Measurements from ENCODE around the gene TMEM132D. TPM values are rescaled to one million over a fixed set of nuclear protein-coding genes. Genes with fewer than 3 reads are reported as not detected.

TMEM132D gene
- total and polyA plus RNA-seq, 7 donors: 0.01 TPM; not detected in 6

- Histone ChIP-seq H3K9me3 (no peaks in the 10 kb centered on the region), H3K27me3 (ENCODE audit: insufficient read depth in 3 of 3, low read length in 2 of 3) (no peaks in the 10 kb centered on the region), H3K4me1 (no peaks in the 10 kb centered on the region), H3K27ac (no peak overlapping the region), H3K36me3 (ENCODE audit: insufficient read depth in 1 of 2, low read depth in 1 of 2) (no peaks in the 10 kb centered on the region), H3K4me3 (no peak overlapping the region)
- WGBS, 3 donors: 29 to 33% (median 33%) methylated on average over 1 of the region's 1 CpG
- ATAC-seq (no peak), DNase-seq (no peak)
- TF ChIP-seq CTCF (IDR thresholded peaks at IDR 0.05): no peak
- intact Hi-C loops (cut with DNase I): no loop called here
Observed at GRCh38 chr12:129467289-129467688, 436.5 kb downstream of the TMEM132D start.

- TF ChIP-seq CTCF (IDR thresholded peaks at IDR 0.05): no peak
- Histone ChIP-seq H3K4me1 (no peaks in the 10 kb centered on the region), H3K27ac (no peak overlapping the region), H3K9me3 (no peaks in the 10 kb centered on the region), H3K4me3 (no peak overlapping the region), H3K27me3 (ENCODE audit: insufficient read depth in 3 of 3, low read length in 2 of 3) (no peaks in the 10 kb centered on the region), H3K36me3 (ENCODE audit: insufficient read depth in 1 of 2, low read depth in 1 of 2) (no peaks in the 10 kb centered on the region)
- WGBS, 3 donors: 79 to 85% (median 82%) methylated on average over 3 of the region's 3 CpGs
- ATAC-seq (no peak), DNase-seq (no peak)
- intact Hi-C loops (cut with DNase I): no loop called here
Observed at GRCh38 chr12:129466499-129466898, 437.3 kb downstream of the TMEM132D start.

GRCh38 chr12:129459886-129460285, 443.9 kb downstream of the TMEM132D start:
- intact Hi-C loops (cut with DNase I): no loop called here
- Histone ChIP-seq H3K27me3 (ENCODE audit: insufficient read depth in 3 of 3, low read length in 2 of 3) (no peaks in the 10 kb centered on the region), H3K4me1 (no peaks in the 10 kb centered on the region), H3K9me3 (no peaks in the 10 kb centered on the region), H3K36me3 (ENCODE audit: insufficient read depth in 1 of 2, low read depth in 1 of 2) (no peaks in the 10 kb centered on the region), H3K27ac (no peak overlapping the region), H3K4me3 (no peak overlapping the region)
- DNase-seq: no peak
- 63 to 73% (median 66%) methylated on average over 5 of the region's 5 CpGs for WGBS, 3 donors
- no peak for TF ChIP-seq CTCF (IDR thresholded peaks at IDR 0.05)
- no peak for ATAC-seq

GRCh38 chr12:129446696-129447095, 457.1 kb downstream of the TMEM132D start:
- no peak for TF ChIP-seq CTCF (IDR thresholded peaks at IDR 0.05)
- ATAC-seq (no peak), DNase-seq (no peak)
- intact Hi-C loops (cut with DNase I): no loop called here
- Histone ChIP-seq H3K9me3 (no peaks in the 10 kb centered on the region), H3K27ac (no peak overlapping the region), H3K27me3 (ENCODE audit: insufficient read depth in 3 of 3, low read length in 2 of 3) (no peaks in the 10 kb centered on the region), H3K4me3 (no peak overlapping the region), H3K36me3 (ENCODE audit: insufficient read depth in 1 of 2, low read depth in 1 of 2) (no peaks in the 10 kb centered on the region), H3K4me1 (no peaks in the 10 kb centered on the region)
- WGBS, 3 donors: 21 to 38% (median 23%) methylated on average over 6 of the region's 6 CpGs

GRCh38 chr12:129440278-129440677, 463.5 kb downstream of the TMEM132D start:
- H3K4me3 ChIP-seq: no peak overlapping the region
- H3K4me1 ChIP-seq: no peaks in the 10 kb centered on the region
- intact Hi-C loops (cut with DNase I): no loop called here
- no peaks in the 10 kb centered on the region for H3K9me3 ChIP-seq
- DNase-seq: no peak
- no peak for ATAC-seq
- H3K27me3 ChIP-seq (ENCODE audit: insufficient read depth in 3 of 3, low read length in 2 of 3): peaks cover 0 to 2% (median 0%) of the 10 kb centered on the region in 3 donors
- no peaks in the 10 kb centered on the region for H3K36me3 ChIP-seq (ENCODE audit: insufficient read depth in 1 of 2, low read depth in 1 of 2)
- no peak overlapping the region for H3K27ac ChIP-seq
- TF ChIP-seq CTCF (IDR thresholded peaks at IDR 0.05): no peak
- WGBS, 3 donors: 72 to 81% (median 77%) methylated on average over 4 of the region's 4 CpGs

Data from psoas muscle (tissue), 8 donors.